Trophoblast cell (in vitro differentiated cells and primary cell): ENCODE data around the gene NUDT2.

Source experiments
- DNase-seq, 2 donors: peaks; one replicate each; pipeline ENCODE4 v3.0.0-alpha.2; 2016
- H2AFZ ChIP-seq: 2 replicates; pipeline ENCODE4 v1.6.1; 2013; ENCODE audit warnings: low read length, moderate library complexity, mild to moderate bottlenecking; ENCODE audit not compliant: insufficient read depth, poor library complexity
- H2AK5ac ChIP-seq: 2 replicates; pipeline ENCODE4 v1.6.1; 2013; ENCODE audit warnings: mild to moderate bottlenecking, low read length
- H2BK120ac ChIP-seq: 2 replicates; pipeline ENCODE4 v1.6.1; 2013; ENCODE audit warnings: low read length, mild to moderate bottlenecking, moderate library complexity; ENCODE audit not compliant: insufficient read depth, poor library complexity
- H2BK12ac ChIP-seq: 2 replicates; pipeline ENCODE4 v1.6.1; 2013; ENCODE audit warnings: mild to moderate bottlenecking, low read length, moderate library complexity
- H2BK5ac ChIP-seq: 2 replicates; pipeline ENCODE4 v1.6.1; 2013; ENCODE audit warnings: low read length, low read depth, moderate library complexity, mild to moderate bottlenecking; ENCODE audit not compliant: poor library complexity
- H3K14ac ChIP-seq: 2 replicates; pipeline ENCODE4 v1.6.1; 2013; ENCODE audit warnings: mild to moderate bottlenecking, low read length
- H3K18ac ChIP-seq: 2 replicates; pipeline ENCODE4 v1.6.1; 2013; ENCODE audit warnings: mild to moderate bottlenecking, low read length
- H3K23ac ChIP-seq: 2 replicates; pipeline ENCODE4 v1.6.1; 2013; ENCODE audit warnings: low read length
- H3K27ac ChIP-seq: 2 replicates; pipeline ENCODE4 v1.5.1; 2013; ENCODE audit warnings: low read depth, mild to moderate bottlenecking, inconsistent platforms, low read length, moderate library complexity
- H3K27me3 ChIP-seq: 2 replicates; pipeline ENCODE4 v1.6.1; 2013; ENCODE audit warnings: inconsistent platforms, mild to moderate bottlenecking, low read length, moderate library complexity; ENCODE audit not compliant: insufficient read depth
- H3K36me3 ChIP-seq, 2 experiments: 1 replicate in 1 of 2; 2 replicates in 1 of 2; pipeline ENCODE4 v1.6.1; 2013; ENCODE audit warnings: low read length in 2 of 2, mild to moderate bottlenecking in 2 of 2, moderate library complexity in 1 of 2; ENCODE audit not compliant: insufficient read depth in 2 of 2, control insufficient read depth in 1 of 2
- H3K4ac ChIP-seq: 2 replicates; pipeline ENCODE4 v1.6.1; 2013; ENCODE audit warnings: low read depth, mild to moderate bottlenecking, low read length, moderate library complexity
- H3K4me1 ChIP-seq, 2 experiments: 1 replicate in 1 of 2; 2 replicates in 1 of 2; pipeline ENCODE4 v1.6.1; 2013; ENCODE audit warnings: low read length in 2 of 2, mild to moderate bottlenecking in 2 of 2, moderate library complexity in 1 of 2; ENCODE audit not compliant: insufficient read depth in 2 of 2, control insufficient read depth in 1 of 2
- H3K4me2 ChIP-seq: 2 replicates; pipeline ENCODE4 v1.6.1; 2013; ENCODE audit warnings: inconsistent platforms, mild to moderate bottlenecking, low read length, moderate library complexity
- H3K4me3 ChIP-seq: 2 replicates; pipeline ENCODE4 v1.5.1; 2013; ENCODE audit warnings: mild to moderate bottlenecking, low read depth, low read length, inconsistent platforms
- H3K79me1 ChIP-seq: one replicate; pipeline ENCODE4 v1.6.1; 2013; ENCODE audit warnings: low read length
- H3K79me2 ChIP-seq: 2 replicates; pipeline ENCODE4 v1.6.1; 2013; ENCODE audit warnings: low read length, mild to moderate bottlenecking; ENCODE audit not compliant: control insufficient read depth, insufficient read depth, poor library complexity
- H3K9ac ChIP-seq: 2 replicates; pipeline ENCODE4 v1.6.1; 2013; ENCODE audit warnings: mild to moderate bottlenecking, low read length
- H3K9me3 ChIP-seq: 2 replicates; pipeline ENCODE4 v1.6.1; 2013; ENCODE audit warnings: low read depth, mild to moderate bottlenecking, control low read depth, inconsistent platforms, low read length; ENCODE audit not compliant: insufficient read depth
- H4K12ac ChIP-seq: 2 replicates; pipeline ENCODE4 v1.6.1; 2013; ENCODE audit warnings: low read depth, mild to moderate bottlenecking, low read length, moderate library complexity
- H4K8ac ChIP-seq: 2 replicates; pipeline ENCODE4 v1.6.1; 2013; ENCODE audit warnings: low read depth, mild to moderate bottlenecking, low read length, moderate library complexity
- H4K91ac ChIP-seq: one replicate; pipeline ENCODE4 v1.6.1; 2013; ENCODE audit warnings: low read depth, mild to moderate bottlenecking, low read length, moderate library complexity
- WGBS: extraction: QIAGEN DNeasy Blood & Tissue Kit; methylation state at CpG from one replicate; pipeline ENCODE4 v1.1.7; 2013; ENCODE audit warnings: missing lambda C conversion rate; ENCODE audit not compliant: insufficient read length, insufficient coverage; ENCODE audit errors: extremely low coverage; 5-methylcytosine and 5-hydroxymethylcytosine counted together

The NUDT2 gene

GRCh38 chr9:34370335-34370969 is 41.1 kb downstream of the NUDT2 start:
- no peak overlapping the region for H2AFZ ChIP-seq
- no peak overlapping the region for H3K4me2 ChIP-seq
- H3K4ac ChIP-seq: no peak overlapping the region
- H4K12ac ChIP-seq: no peak overlapping the region
- no peak overlapping the region for H2BK5ac ChIP-seq
- H3K9ac ChIP-seq: no peak overlapping the region
- no CpG with 5 or more reads among the region's 23 CpGs for WGBS
- no peaks in the 10 kb centered on the region for H3K79me2 ChIP-seq
- no peak overlapping the region for H4K8ac ChIP-seq
- peak overlapping the region; percentile 9 for H3K18ac ChIP-seq
- no peak overlapping the region for H2BK120ac ChIP-seq
- peaks cover 34 to 40% of the 10 kb centered on the region in 2 experiments for H3K36me3 ChIP-seq
- no peak overlapping the region for H4K91ac ChIP-seq
- no peak overlapping the region for H3K27ac ChIP-seq
- no peak overlapping the region for H3K23ac ChIP-seq
- no peak overlapping the region for H3K14ac ChIP-seq
- H2AK5ac ChIP-seq: no peak overlapping the region
- H3K27me3 ChIP-seq: no peaks in the 10 kb centered on the region
- peaks cover 13% of the 10 kb centered on the region for H3K79me1 ChIP-seq
- no peak overlapping the region for H2BK12ac ChIP-seq
- H3K4me1 ChIP-seq: peaks cover 31 to 34% of the 10 kb centered on the region in 2 experiments
- peak overlapping the region; percentile 1 for H3K4me3 ChIP-seq
- H3K9me3 ChIP-seq: peaks cover 32% of the 10 kb centered on the region
- DNase-seq: no peak

DNA sequence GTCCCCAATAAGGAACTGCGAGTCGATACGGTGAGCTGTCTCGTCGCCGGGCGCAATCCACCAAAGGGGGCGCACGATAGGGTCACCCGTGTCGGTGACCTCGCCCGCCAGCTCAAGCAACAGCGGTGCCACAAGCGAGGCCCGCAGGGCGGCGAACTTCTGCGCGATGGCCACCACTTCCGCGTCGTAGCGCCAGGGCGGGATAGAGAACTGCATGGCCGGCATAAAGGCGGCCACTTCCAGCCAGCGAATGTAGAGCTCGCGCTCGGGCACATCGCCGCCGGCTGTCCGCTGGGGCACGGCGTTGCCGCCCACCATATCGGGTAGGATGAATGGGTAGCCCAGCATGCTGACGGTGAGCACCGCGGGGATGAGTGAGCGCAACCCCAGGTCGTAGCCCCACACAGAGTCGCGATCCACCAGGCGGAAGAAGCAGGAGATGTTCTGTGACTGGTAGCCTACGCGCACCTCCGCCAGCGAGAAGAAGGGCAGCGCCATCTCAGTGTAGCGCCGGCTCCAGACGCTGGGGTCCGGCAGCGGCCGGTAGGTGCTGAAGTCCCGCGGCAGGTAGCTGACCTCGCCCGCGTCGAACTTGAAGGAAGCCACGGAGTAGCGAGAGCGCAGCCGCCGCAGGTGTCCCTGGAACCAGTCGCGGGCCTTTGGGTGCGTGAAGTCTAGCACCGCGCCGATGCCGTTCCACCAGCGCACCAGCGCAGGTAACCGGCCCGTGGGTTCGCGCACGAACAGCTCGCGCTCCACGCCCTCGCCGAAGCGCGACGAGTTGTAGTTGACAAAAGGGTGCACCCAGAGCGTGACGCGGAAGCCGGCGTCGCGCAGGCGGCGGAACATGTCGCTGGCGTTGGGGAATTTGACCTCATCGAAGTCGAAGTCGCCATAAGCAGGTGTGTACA is 41.9 kb downstream of the NUDT2 start:
- no peak for DNase-seq
- Histone ChIP-seq H3K9me3 (peaks cover 32% of the 10 kb centered on the region), H3K4ac (peak overlapping the region; percentile 13), H4K91ac (no peak overlapping the region), H2AFZ (no peak overlapping the region), H3K79me2 (no peaks in the 10 kb centered on the region), H3K23ac (no peak overlapping the region), H3K27ac (no peak overlapping the region), H3K79me1 (peaks cover 14% of the 10 kb centered on the region), H2BK5ac (no peak overlapping the region), H3K4me3 (peak overlapping the region; percentile 1), H3K14ac (no peak overlapping the region), H4K12ac (no peak overlapping the region), H3K27me3 (no peaks in the 10 kb centered on the region), H3K9ac (no peak overlapping the region), H2BK120ac (no peak overlapping the region), H3K4me1 (peaks cover 35 to 40% of the 10 kb centered on the region in 2 experiments), H3K18ac (peak overlapping the region; percentile 27), H4K8ac (no peak overlapping the region), H3K36me3 (peaks cover 34 to 40% of the 10 kb centered on the region in 2 experiments), H2BK12ac (no peak overlapping the region), H3K4me2 (no peak overlapping the region), H2AK5ac (peak overlapping the region; percentile 13)
- WGBS: no CpG with 5 or more reads among the region's 105 CpGs

GRCh38 chr9:34371886-34372466 is 42.6 kb downstream of the NUDT2 start:
- Histone ChIP-seq H2AFZ (no peak overlapping the region), H3K4me2 (no peak overlapping the region), H2BK5ac (peak overlapping the region; percentile 4), H4K91ac (peak overlapping the region; percentile 9), H3K4me1 (peaks cover 35 to 40% of the 10 kb centered on the region in 2 experiments), H3K23ac (no peak overlapping the region), H3K27ac (peak overlapping the region; percentile 71), H3K79me2 (peaks cover 3% of the 10 kb centered on the region), H3K79me1 (peaks cover 18% of the 10 kb centered on the region), H3K14ac (peak overlapping the region; percentile 17), H3K9ac (no peak overlapping the region), H3K36me3 (peaks cover 34 to 40% of the 10 kb centered on the region in 2 experiments), H2AK5ac (peak overlapping the region; percentile 67), H3K18ac (peak overlapping the region; percentile 27), H3K4me3 (peak overlapping the region; percentile 29), H2BK12ac (no peak overlapping the region), H4K8ac (peak overlapping the region; percentile 30), H4K12ac (no peak overlapping the region), H3K27me3 (no peaks in the 10 kb centered on the region), H3K9me3 (peaks cover 32% of the 10 kb centered on the region), H3K4ac (peak overlapping the region; percentile 7), H2BK120ac (peak overlapping the region; percentile 15)
- no peak for DNase-seq
- no CpG with 5 or more reads among the region's 60 CpGs for WGBS

DNA sequence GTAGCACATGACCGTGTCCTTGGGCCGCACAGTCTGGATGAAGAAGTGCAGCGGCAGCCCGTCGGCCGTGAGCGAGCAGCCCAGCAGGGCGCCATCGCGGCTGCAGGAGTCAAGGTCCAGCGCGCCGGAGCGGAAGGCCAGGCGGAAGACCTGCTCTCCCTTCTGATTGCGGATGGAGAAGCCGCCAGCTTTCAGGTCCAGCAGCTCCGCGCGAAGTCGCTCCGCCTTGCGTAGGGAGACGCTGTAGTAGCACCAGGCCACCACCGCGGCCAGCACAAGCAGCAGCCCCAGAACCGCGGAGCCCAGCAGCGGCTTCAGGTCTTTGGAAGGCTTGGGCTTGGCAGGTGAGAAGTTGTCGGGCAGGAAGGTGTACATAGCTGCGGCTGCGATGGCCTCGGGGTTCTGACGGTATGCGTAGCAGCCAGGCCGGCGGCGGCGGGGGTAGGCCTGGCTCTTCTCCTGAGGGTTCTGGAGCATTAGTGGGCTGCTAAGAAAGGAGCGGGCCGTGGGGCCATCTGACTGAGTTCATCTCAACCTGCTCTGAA is 43.2 kb downstream of the NUDT2 start:
- Histone ChIP-seq H2AK5ac (peak overlapping the region; percentile 67), H4K91ac (peak overlapping the region; percentile 9), H3K36me3 (peaks cover 33 to 39% of the 10 kb centered on the region in 2 experiments), H3K4me2 (no peak overlapping the region), H3K79me2 (peaks cover 3% of the 10 kb centered on the region), H3K23ac (no peak overlapping the region), H3K9ac (no peak overlapping the region), H2BK120ac (peak overlapping the region; percentile 15), H3K4me3 (no peak overlapping the region), H3K18ac (peak overlapping the region; percentile 27), H2BK5ac (no peak overlapping the region), H3K4me1 (peaks cover 35 to 45% of the 10 kb centered on the region in 2 experiments), H3K27me3 (no peaks in the 10 kb centered on the region), H3K14ac (peak overlapping the region; percentile 17), H2BK12ac (no peak overlapping the region), H3K27ac (peak overlapping the region; percentile 76), H3K9me3 (peaks cover 31% of the 10 kb centered on the region), H4K8ac (peak overlapping the region; percentile 30), H3K4ac (peak overlapping the region; percentile 7), H4K12ac (no peak overlapping the region), H2AFZ (no peak overlapping the region), H3K79me1 (peaks cover 20% of the 10 kb centered on the region)
- DNase-seq: peak; percentile 98
- no CpG with 5 or more reads among the region's 41 CpGs for WGBS
